Measurements from ENCODE around the gene TMEM175.

The TMEM175 gene

GRCh38 chr4:970046-970745 is 37.9 kb downstream of the TMEM175 start:
- H3K36me3 ChIP-seq = peaks cover 0 to 25% (median 23%) of the 10 kb centered on the region in 3 donors
- no peak for TF ChIP-seq CTCF (IDR thresholded peaks at IDR 0.05)
- H3K27ac ChIP-seq = no peak overlapping the region

DNA sequence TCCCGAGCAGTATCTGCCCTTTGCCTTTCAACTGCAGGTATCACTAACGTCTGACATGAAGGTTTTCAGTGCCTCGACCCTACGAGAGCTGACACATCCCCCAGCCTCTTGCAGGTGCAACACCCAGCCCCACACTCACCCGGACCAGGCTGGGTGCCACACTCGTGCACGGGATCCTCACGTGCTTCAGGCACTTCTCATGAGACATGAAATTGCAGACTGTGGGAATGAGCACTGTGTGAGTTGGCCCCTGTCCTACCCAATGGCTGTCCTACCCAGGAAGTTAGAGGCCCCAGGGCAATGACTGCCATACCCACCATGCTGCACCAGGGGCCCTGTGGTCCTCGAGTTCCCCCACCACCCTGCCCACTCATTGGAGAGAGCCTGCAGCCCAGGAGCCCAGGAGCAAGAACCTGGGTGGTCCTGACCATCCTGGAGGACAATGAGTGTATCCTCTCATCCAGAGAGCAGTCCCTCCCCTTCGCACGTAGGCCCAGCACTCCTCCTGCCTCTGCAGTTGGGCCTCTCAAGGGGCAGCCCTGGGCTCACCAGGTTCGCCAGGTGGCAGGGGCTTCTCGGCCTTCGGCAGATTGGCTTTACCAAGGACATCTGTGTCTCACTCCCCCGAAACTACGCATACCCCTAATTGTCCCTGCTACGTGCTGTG is 38.7 kb downstream of the TMEM175 start:
- DNase-seq = no peak
- intact Hi-C loops (cut with DNase I; ENCODE audit: low total_unique reads) = loop anchor here (5.0 to 10.0 kb wide), 2 partner anchors 39 to 1964 kb away; partner anchors contain the start of genes GAK and TMEM175
- no peak overlapping the region for H3K4me3 ChIP-seq
- no peaks in the 10 kb centered on the region for H3K9me3 ChIP-seq
- no peak overlapping the region for H3K27ac ChIP-seq
- peaks cover 0 to 43% (median 31%) of the 10 kb centered on the region in 4 donors for H3K4me1 ChIP-seq
- no peak for TF ChIP-seq CTCF (IDR thresholded peaks at IDR 0.05)
- H3K36me3 ChIP-seq = peaks cover 0 to 17% (median 16%) of the 10 kb centered on the region in 3 donors
- peaks cover 0 to 7% of the 10 kb centered on the region in 2 donors for H3K27me3 ChIP-seq

More at GRCh38 chr4:970046-970745, 37.9 kb downstream of the TMEM175 start:
- no peak for DNase-seq
- Histone ChIP-seq H3K4me1 (peaks cover 0 to 43% (median 31%) of the 10 kb centered on the region in 4 donors), H3K27me3 (peaks cover 0 to 7% of the 10 kb centered on the region in 2 donors), H3K4me3 (no peak overlapping the region), H3K9me3 (no peaks in the 10 kb centered on the region)
- intact Hi-C loops (cut with DNase I; ENCODE audit: low total_unique reads) = loop anchor here (5.0 to 10.0 kb wide), 2 partner anchors 38 to 1965 kb away; partner anchors contain the start of genes GAK and TMEM175

GRCh38 chr4:971666-972500 is 39.6 kb downstream of the TMEM175 start:
- DNase-seq = no peak
- H3K9me3 ChIP-seq = no peaks in the 10 kb centered on the region
- no peak for TF ChIP-seq CTCF (IDR thresholded peaks at IDR 0.05)
- H3K4me3 ChIP-seq = peak overlapping the region; percentile 61 to 73
- intact Hi-C loops (cut with DNase I; ENCODE audit: low total_unique reads) = loop anchor here (5.0 to 10.0 kb wide), 2 partner anchors 40 to 1963 kb away; partner anchors contain the start of genes GAK and TMEM175
- peaks cover 0 to 43% (median 31%) of the 10 kb centered on the region in 4 donors for H3K4me1 ChIP-seq
- H3K36me3 ChIP-seq = peaks cover 0 to 9% (median 7%) of the 10 kb centered on the region in 3 donors
- peak overlapping the region in 1 of 2 donors; percentile 45 for H3K27ac ChIP-seq
- H3K27me3 ChIP-seq = peaks cover 0 to 7% of the 10 kb centered on the region in 2 donors

- Histone ChIP-seq H3K36me3 (no peaks in the 10 kb centered on the region), H3K9me3 (no peaks in the 10 kb centered on the region), H3K4me1 (peaks cover 0 to 38% (median 28%) of the 10 kb centered on the region in 4 donors), H3K4me3 (peak overlapping the region; percentile 61 to 73), H3K27ac (peak overlapping the region; percentile 36 to 45), H3K27me3 (peaks cover 0 to 5% of the 10 kb centered on the region in 2 donors)
- no peak for TF ChIP-seq CTCF (IDR thresholded peaks at IDR 0.05)
- DNase-seq = no peak
- intact Hi-C loops (cut with DNase I; ENCODE audit: low total_unique reads) = loop anchor here (5.0 to 10.0 kb wide), 2 partner anchors 41 to 1962 kb away; partner anchors contain the start of genes GAK and TMEM175
Observed at GRCh38 chr4:972651-973424, 40.6 kb downstream of the TMEM175 start.

All from tibial artery (tissue), 4 donors.